OCI-LY1 (cell line): ENCODE results near the gene ITIH3.

Experiments
- H2AFZ ChIP-seq: fragments of 200-600 bp; sonication (generic), shearing (Covaris generic); 2 replicates; pipeline ENCODE4 v1.6.0; 2014; ENCODE audit warnings: antibody characterized with exemption, mild to moderate bottlenecking, low read length
- H3F3A ChIP-seq: fragments of 200-600 bp; sonication (generic), shearing (Covaris generic); 2 replicates; pipeline ENCODE4 v1.6.0; 2014; ENCODE audit warnings: mild to moderate bottlenecking, antibody characterized with exemption, low read length, moderate library complexity; ENCODE audit not compliant: insufficient read depth
- H3K27ac ChIP-seq: fragments of 200-600 bp; sonication (generic); 2 replicates; pipeline ENCODE4 v1.5.1; 2014; ENCODE audit warnings: low read length, mixed run types, mild to moderate bottlenecking, low read depth; ENCODE audit not compliant: poor library complexity, severe bottlenecking
- H3K27me3 ChIP-seq: fragments of 200-600 bp; sonication (generic); 2 replicates; pipeline ENCODE4 v1.6.0; 2014; ENCODE audit warnings: antibody characterized with exemption, mild to moderate bottlenecking, low read length, moderate library complexity; ENCODE audit not compliant: insufficient read depth
- H3K36me3 ChIP-seq: fragments of 200-600 bp; sonication (generic); 2 replicates; pipeline ENCODE4 v1.6.1; 2014; ENCODE audit warnings: mild to moderate bottlenecking, antibody characterized with exemption, low read length, moderate library complexity, mixed read lengths; ENCODE audit not compliant: insufficient read depth
- H3K4me1 ChIP-seq: fragments of 200-600 bp; sonication (generic); 2 replicates; pipeline ENCODE4 v1.5.1; 2014; ENCODE audit warnings: mild to moderate bottlenecking, low read length, moderate library complexity; ENCODE audit not compliant: insufficient read depth, severe bottlenecking
- H3K4me2 ChIP-seq: fragments of 200-600 bp; sonication (generic), shearing (Covaris generic); 2 replicates; pipeline ENCODE4 v1.6.1; 2014; ENCODE audit warnings: low read length
- H3K4me3 ChIP-seq: fragments of 200-600 bp; sonication (generic); 2 replicates; pipeline ENCODE4 v1.5.1; 2014; ENCODE audit warnings: low read length, low read depth, mild to moderate bottlenecking, mixed read lengths; ENCODE audit not compliant: poor library complexity, severe bottlenecking
- H3K79me2 ChIP-seq: fragments of 200-600 bp; shearing (Covaris generic); 2 replicates; pipeline ENCODE4 v1.6.1; 2016; ENCODE audit warnings: mixed run types, low read length, mixed read lengths; ENCODE audit not compliant: insufficient read depth
- H3K9ac ChIP-seq: fragments of 200-600 bp; sonication (generic), shearing (Covaris generic); 2 replicates; pipeline ENCODE4 v1.6.1; 2014; ENCODE audit warnings: mild to moderate bottlenecking, low read length, mixed read lengths
- H3K9me2 ChIP-seq: fragments of 200-600 bp; sonication (generic), shearing (Covaris generic); 2 replicates; pipeline ENCODE4 v1.6.1; 2014; ENCODE audit warnings: low read depth, mild to moderate bottlenecking, low read length, mixed read lengths
- H3K9me3 ChIP-seq: fragments of 200-600 bp; shearing (Covaris generic); 2 replicates; pipeline ENCODE4 v1.6.1; 2014; ENCODE audit warnings: low read length, mixed read lengths
- H4K20me1 ChIP-seq: fragments of 200-600 bp; sonication (generic), shearing (Covaris generic); 2 replicates; pipeline ENCODE4 v1.6.0; 2016; ENCODE audit warnings: mild to moderate bottlenecking, low read length; ENCODE audit not compliant: insufficient read depth
- CTCF ChIP-seq: fragments of 200-600 bp; sonication (generic), shearing (Covaris generic); IDR thresholded peaks from 2 replicates; pipeline ENCODE4 v1.5.1; 2017; ENCODE audit warnings: mild to moderate bottlenecking, antibody characterized with exemption, low read length, moderate library complexity, mixed read lengths
- EZH2 ChIP-seq: fragments of 200-600 bp; sonication (generic), shearing (Covaris generic); IDR thresholded peaks from 2 replicates; pipeline ENCODE4 v1.8.0; 2017; ENCODE audit warnings: borderline replicate concordance, mixed run types, mild to moderate bottlenecking, antibody characterized with exemption, low read length, moderate library complexity, mixed read lengths

The ITIH3 gene

GRCh38 chr3:52754373-52754772 lies 40.2 kb upstream of the ITIH3 start:
- H2AFZ ChIP-seq: no peak overlapping the region
- H3K9ac ChIP-seq: no peak overlapping the region
- no peaks in the 10 kb centered on the region for H3K9me2 ChIP-seq
- H3K4me3 ChIP-seq: no peak overlapping the region
- no peaks in the 10 kb centered on the region for H3K79me2 ChIP-seq
- no peak overlapping the region for H3K27ac ChIP-seq
- no peak for TF ChIP-seq EZH2
- TF ChIP-seq CTCF: no peak
- peaks cover 75% of the 10 kb centered on the region for H3K36me3 ChIP-seq
- no peaks in the 10 kb centered on the region for H3K9me3 ChIP-seq
- no peak overlapping the region for H3K4me2 ChIP-seq
- no peaks in the 10 kb centered on the region for H4K20me1 ChIP-seq
- no peaks in the 10 kb centered on the region for H3K27me3 ChIP-seq
- no peaks in the 10 kb centered on the region for H3F3A ChIP-seq
- no peaks in the 10 kb centered on the region for H3K4me1 ChIP-seq

- Histone ChIP-seq H3K36me3 (peaks cover 77% of the 10 kb centered on the region), H3K4me2 (no peak overlapping the region), H3K9me3 (no peaks in the 10 kb centered on the region), H4K20me1 (no peaks in the 10 kb centered on the region), H3K9me2 (no peaks in the 10 kb centered on the region), H3K27me3 (no peaks in the 10 kb centered on the region), H3K4me1 (no peaks in the 10 kb centered on the region), H3K9ac (no peak overlapping the region), H3F3A (no peaks in the 10 kb centered on the region), H3K27ac (no peak overlapping the region), H3K79me2 (no peaks in the 10 kb centered on the region), H3K4me3 (no peak overlapping the region), H2AFZ (no peak overlapping the region)
- TF ChIP-seq CTCF (no peak), EZH2 (no peak)
These were observed 38.5 kb upstream of the ITIH3 start for GRCh38 chr3:52756141-52756540.

- no peaks in the 10 kb centered on the region for H3K9me3 ChIP-seq
These were observed 31.1 kb upstream of the ITIH3 start for GRCh38 chr3:52763466-52763865.

More at GRCh38 chr3:52763466-52763865, 31.1 kb upstream of the ITIH3 start:
- Histone ChIP-seq H3K79me2 (no peaks in the 10 kb centered on the region), H3K9me2 (no peaks in the 10 kb centered on the region), H3K36me3 (peaks cover 75% of the 10 kb centered on the region), H3K27me3 (no peaks in the 10 kb centered on the region), H3K27ac (no peak overlapping the region), H3K4me1 (no peaks in the 10 kb centered on the region), H4K20me1 (no peaks in the 10 kb centered on the region), H3F3A (no peaks in the 10 kb centered on the region), H2AFZ (no peak overlapping the region), H3K4me3 (no peak overlapping the region), H3K4me2 (no peak overlapping the region), H3K9ac (no peak overlapping the region)
- TF ChIP-seq EZH2: no peak
- no peak for TF ChIP-seq CTCF
